Lung (tissue), 12 donors: Measurements from ENCODE around the gene RPL10A. TPM values are rescaled to one million over a fixed set of nuclear protein-coding genes. Genes with fewer than 3 reads are reported as not detected.
A peak's percentile ranks its signal among the peaks of the same experiment; 100 is the strongest.

Source experiments
- ATAC-seq: fragments of 200-7000 bp; cut with Tn5 transposase; one replicate; pipeline ENCODE4 v1.9.1; 2020; ENCODE audit warnings: moderate number of reproducible peaks; ENCODE audit not compliant: insufficient read depth, low FRiP score
- DNase-seq, 3 donors: peaks; one replicate each; pipeline ENCODE4 v3.0.0-alpha.2; 2013 to 2017
- H3K27ac ChIP-seq, 2 donors: one replicate each; pipeline ENCODE4 v1.5.1; 2013; ENCODE audit warnings: mild to moderate bottlenecking in 2 of 2, moderate library complexity in 2 of 2, control low read depth in 1 of 2, inconsistent platforms in 1 of 2, low read depth in 1 of 2, low read length in 1 of 2
- H3K27me3 ChIP-seq, 3 donors: one replicate each; pipeline ENCODE4 v1.5.1; 2013; ENCODE audit warnings: low read length in 2 of 3; ENCODE audit not compliant: control insufficient read depth in 3 of 3, insufficient read depth in 3 of 3
- H3K36me3 ChIP-seq, 4 donors: one replicate each; pipeline ENCODE4 v1.5.1; 2013; ENCODE audit warnings: low read length in 4 of 4, mild to moderate bottlenecking in 1 of 4, moderate library complexity in 1 of 4; ENCODE audit not compliant: control insufficient read depth in 4 of 4, insufficient read depth in 4 of 4
- H3K4me1 ChIP-seq, 5 donors: one replicate each; pipeline ENCODE4 v1.5.1; 2013; ENCODE audit warnings: low read length in 5 of 5, mild to moderate bottlenecking in 2 of 5, moderate library complexity in 1 of 5; ENCODE audit not compliant: control insufficient read depth in 5 of 5, insufficient read depth in 5 of 5
- H3K4me3 ChIP-seq: one replicate; pipeline ENCODE4 v1.5.1; 2013; ENCODE audit warnings: mild to moderate bottlenecking, control low read depth, moderate library complexity
- H3K9ac ChIP-seq, 2 donors: one replicate each; pipeline ENCODE4 v1.5.1; 2013; ENCODE audit warnings: low read length in 2 of 2, control low read depth in 1 of 2; ENCODE audit not compliant: insufficient read depth in 1 of 2
- H3K9me3 ChIP-seq, 4 donors: one replicate each; pipeline ENCODE4 v1.5.1; 2013; ENCODE audit warnings: low read length in 3 of 4, mild to moderate bottlenecking in 1 of 4, moderate library complexity in 1 of 4; ENCODE audit not compliant: control insufficient read depth in 4 of 4, insufficient read depth in 3 of 4
- CTCF ChIP-seq: IDR thresholded peaks from 2 replicates; pipeline ENCODE4 v1.5.1; 2012; ENCODE audit warnings: mild to moderate bottlenecking; ENCODE audit errors: control extremely low read depth, extremely low read depth
- WGBS, 2 donors: extraction: QIAGEN DNeasy Blood & Tissue Kit; methylation state at CpG; one replicate each; pipeline ENCODE4 v1.1.7; 2013; 5-methylcytosine and 5-hydroxymethylcytosine counted together
- polyA plus RNA-seq, 2 donors: library from polyadenylated mRNA; stranded (reverse); fragments of 200-250 nt; gene quantifications; one replicate each; pipeline ENCODE4 v1.2.1, GENCODE V29; 2013
- total RNA-seq, 2 donors: library from RNA; depleted of rRNA in 1 of 2; stranded (reverse); fragments of >200 nt in 1 of 2; gene quantifications; one replicate each; pipeline ENCODE4 v1.2.1, GENCODE V29; 2014 to 2021
- donor health status: control.
- donor health status: control.
- donor health status: Bipolar disorder and iron deficiency.
- donor health status: healthy.
- donor health status: DM: yes; HTN: yes; CAD: no.

RPL10A gene
- total and polyA plus RNA-seq, 4 donors, result 986 to 1,885 (median 1,426) TPM

- Histone ChIP-seq H3K36me3 (peaks cover 0 to 4% (median 0%) of the 10 kb centered on the region in 4 donors), H3K27me3 (no peaks in the 10 kb centered on the region), H3K4me3 (no peak overlapping the region), H3K27ac (peak overlapping the region; percentile 63 to 79), H3K9me3 (no peaks in the 10 kb centered on the region), H3K4me1 (peaks cover 4 to 78% (median 46%) of the 10 kb centered on the region in 5 donors), H3K9ac (peak overlapping the region in 1 of 2 donors; percentile 19)
- DNase-seq (peak; percentile 83 to 88 (median 86)), ATAC-seq (no peak)
- no peak for TF ChIP-seq CTCF
- 49% methylated on average over 24 to 28 of the region's 28 CpGs for WGBS, 2 donors
These were observed 22.0 kb downstream of the RPL10A start for GRCh38 chr6:35489995-35490791.

GRCh38 chr6:35490821-35491557 lies 22.8 kb downstream of the RPL10A start:
- H3K36me3 ChIP-seq, result peaks cover 0 to 4% (median 0%) of the 10 kb centered on the region in 4 donors
- ATAC-seq (no peak), DNase-seq (no peak)
- H3K27me3 ChIP-seq, result no peaks in the 10 kb centered on the region
- H3K9ac ChIP-seq, result no peak overlapping the region
- 73 to 80% methylated on average over 8 of the region's 8 CpGs for WGBS, 2 donors
- H3K9me3 ChIP-seq, result no peaks in the 10 kb centered on the region
- no peak for TF ChIP-seq CTCF
- H3K4me3 ChIP-seq, result no peak overlapping the region
- peak overlapping the region; percentile 18 to 79 for H3K27ac ChIP-seq
- peaks cover 0 to 76% (median 43%) of the 10 kb centered on the region in 5 donors for H3K4me1 ChIP-seq

GRCh38 chr6:35491558-35492257 lies 23.5 kb downstream of the RPL10A start:
- H3K27me3 ChIP-seq, result no peaks in the 10 kb centered on the region
- WGBS, 2 donors, result 64 to 68% methylated on average over 5 of the region's 5 CpGs
- no peak for ATAC-seq
- peak overlapping the region in 1 of 2 donors; percentile 25 for H3K27ac ChIP-seq
- DNase-seq, result peak in 2 of 3 donors; percentile 65 to 71
- peak overlapping the region in 1 of 2 donors; percentile 7 for H3K9ac ChIP-seq
- peaks cover 0 to 70% (median 36%) of the 10 kb centered on the region in 5 donors for H3K4me1 ChIP-seq
- no peak overlapping the region for H3K4me3 ChIP-seq
- no peak for TF ChIP-seq CTCF
- H3K9me3 ChIP-seq, result no peaks in the 10 kb centered on the region
- H3K36me3 ChIP-seq, result peaks cover 0 to 4% (median 0%) of the 10 kb centered on the region in 4 donors
